Fibroblast of pulmonary artery (primary cell): ENCODE data around the gene MGAT5.
A peak's percentile ranks its signal among the peaks of the same experiment; 100 is the strongest.

ENCODE experiments used
- DNase-seq: peaks from one replicate; pipeline ENCODE4 v3.0.0-alpha.2; 2010; ENCODE audit warnings: low read depth
- H3K4me3 ChIP-seq: replicated peaks from 2 replicates; pipeline ENCODE4 v1.5.1; 2011; ENCODE audit warnings: low read depth, mild to moderate bottlenecking, control low read depth, low read length, moderate library complexity
- CTCF ChIP-seq: IDR thresholded peaks from 2 replicates; pipeline ENCODE4 v1.5.1; 2011; ENCODE audit warnings: mild to moderate bottlenecking, control low read depth, low read length, inconsistent platforms; ENCODE audit errors: missing control alignments

The MGAT5 gene

GRCh38 chr2:134352844-134353243 is 99.0 kb downstream of the MGAT5 start:
- no peak for DNase-seq
- no peak for TF ChIP-seq CTCF
- no peak overlapping the region for H3K4me3 ChIP-seq

- H3K4me3 ChIP-seq, result no peak overlapping the region
- TF ChIP-seq CTCF, result no peak
- no peak for DNase-seq
Measured at GRCh38 chr2:134354611-134355010, 100.7 kb downstream of the MGAT5 start.

- H3K4me3 ChIP-seq, result no peak overlapping the region
- no peak for DNase-seq
- no peak for TF ChIP-seq CTCF
Measured at GRCh38 chr2:134357814-134358213, 103.9 kb downstream of the MGAT5 start.

- TF ChIP-seq CTCF, result no peak
- no peak overlapping the region for H3K4me3 ChIP-seq
- no peak for DNase-seq
Measured at GRCh38 chr2:134359367-134360081, 105.7 kb downstream of the MGAT5 start.

- peak; percentile 17 for DNase-seq
- no peak overlapping the region for H3K4me3 ChIP-seq
- no peak for TF ChIP-seq CTCF
Measured at GRCh38 chr2:134360745-134361487, 107.0 kb downstream of the MGAT5 start.

- H3K4me3 ChIP-seq, result no peak overlapping the region
- no peak for DNase-seq
- TF ChIP-seq CTCF, result no peak
Measured at GRCh38 chr2:134361648-134362047, 107.8 kb downstream of the MGAT5 start.
